Myocyte (in vitro differentiated cells): Measurements from ENCODE around the gene SF3A1. TPM values are rescaled to one million over a fixed set of nuclear protein-coding genes. Genes with fewer than 3 reads are reported as not detected.
A peak's percentile ranks its signal among the peaks of the same experiment; 100 is the strongest.
"Not testable (repeated sequence)": the region's sequence is repeated elsewhere in the genome, so short reads cannot be mapped to it uniquely, and the experiment has no call there.

Source experiments
- DNase-seq: peaks from one replicate; pipeline ENCODE4 v3.0.0-alpha.2; 2012; ENCODE audit warnings: low read depth
- total RNA-seq: library from RNA; depleted of rRNA; stranded (reverse); fragments of >200 nt; gene quantifications from 2 replicates; pipeline ENCODE4 v1.2.3, GENCODE V29; 2014

SF3A1 gene
- total RNA-seq, 1 donor from 2014 or later: 39.8 TPM

GRCh38 chr22:30354644-30355043, 2.0 kb downstream of the SF3A1 start:
- DNase-seq: no peak

GRCh38 chr22:30351226-30351625, 5.5 kb downstream of the SF3A1 start:
- no peak for DNase-seq

- DNase-seq: no peak
Observed at GRCh38 chr22:30348809-30349208, 7.9 kb downstream of the SF3A1 start.

- DNase-seq: no peak
Observed at GRCh38 chr22:30348404-30348803, 8.3 kb downstream of the SF3A1 start.

GRCh38 chr22:30347255-30347892, 9.3 kb downstream of the SF3A1 start:
- DNase-seq: no peak

GRCh38 chr22:30344447-30345200, 12.1 kb downstream of the SF3A1 start:
- DNase-seq: no peak

- DNase-seq: peak; percentile 94
Observed at GRCh38 chr22:30340911-30341685, 15.6 kb downstream of the SF3A1 start.

- DNase-seq: no peak
Observed at GRCh38 chr22:30338802-30339201, 17.9 kb downstream of the SF3A1 start.

GRCh38 chr22:30338341-30338740, 18.4 kb downstream of the SF3A1 start:
- DNase-seq: not testable (repeated sequence)

- no peak for DNase-seq
Observed at GRCh38 chr22:30337461-30337778, 19.3 kb downstream of the SF3A1 start.

- DNase-seq: no peak
Observed at GRCh38 chr22:30336752-30337460, 19.8 kb downstream of the SF3A1 start.

GRCh38 chr22:30335236-30335635, 21.5 kb downstream of the SF3A1 start:
- DNase-seq: no peak

- no peak for DNase-seq
Observed at GRCh38 chr22:30334646-30335045, 22.0 kb downstream of the SF3A1 start.

GRCh38 chr22:30333707-30334087, 23.0 kb downstream of the SF3A1 start:
- DNase-seq: no peak

- DNase-seq: no peak
Observed at GRCh38 chr22:30332994-30333706, 23.5 kb downstream of the SF3A1 start.

- no peak for DNase-seq
Observed at GRCh38 chr22:30332551-30332950, 24.1 kb downstream of the SF3A1 start.

GRCh38 chr22:30328466-30329049, 28.1 kb downstream of the SF3A1 start:
- DNase-seq: no peak

- DNase-seq: no peak
Observed at GRCh38 chr22:30327864-30328345, 28.8 kb downstream of the SF3A1 start.

GRCh38 chr22:30326706-30327362, 29.9 kb downstream of the SF3A1 start, which contains the start of gene TBC1D10A:
TSS of gene TBC1D10A (minus strand) at chr22:30326941. CDS start at chr22:30326881, 60 bp downstream.
- peak; percentile 85 for DNase-seq

- no peak for DNase-seq
Observed at GRCh38 chr22:30326255-30326705, 30.4 kb downstream of the SF3A1 start.
